ENCODE results near the gene SCG5. TPM values are rescaled to one million over a fixed set of nuclear protein-coding genes. Genes with fewer than 3 reads are reported as not detected.
"Not testable (repeated sequence)": the region's sequence is repeated elsewhere in the genome, so short reads cannot be mapped to it uniquely, and the experiment has no call there.

The SCG5 gene, protein sequence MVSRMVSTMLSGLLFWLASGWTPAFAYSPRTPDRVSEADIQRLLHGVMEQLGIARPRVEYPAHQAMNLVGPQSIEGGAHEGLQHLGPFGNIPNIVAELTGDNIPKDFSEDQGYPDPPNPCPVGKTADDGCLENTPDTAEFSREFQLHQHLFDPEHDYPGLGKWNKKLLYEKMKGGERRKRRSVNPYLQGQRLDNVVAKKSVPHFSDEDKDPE
- 1 to 10 TPM in 1 of 2 donors, under 1 TPM in 1; 0.74 to 3.8 TPM for total RNA-seq

DNA sequence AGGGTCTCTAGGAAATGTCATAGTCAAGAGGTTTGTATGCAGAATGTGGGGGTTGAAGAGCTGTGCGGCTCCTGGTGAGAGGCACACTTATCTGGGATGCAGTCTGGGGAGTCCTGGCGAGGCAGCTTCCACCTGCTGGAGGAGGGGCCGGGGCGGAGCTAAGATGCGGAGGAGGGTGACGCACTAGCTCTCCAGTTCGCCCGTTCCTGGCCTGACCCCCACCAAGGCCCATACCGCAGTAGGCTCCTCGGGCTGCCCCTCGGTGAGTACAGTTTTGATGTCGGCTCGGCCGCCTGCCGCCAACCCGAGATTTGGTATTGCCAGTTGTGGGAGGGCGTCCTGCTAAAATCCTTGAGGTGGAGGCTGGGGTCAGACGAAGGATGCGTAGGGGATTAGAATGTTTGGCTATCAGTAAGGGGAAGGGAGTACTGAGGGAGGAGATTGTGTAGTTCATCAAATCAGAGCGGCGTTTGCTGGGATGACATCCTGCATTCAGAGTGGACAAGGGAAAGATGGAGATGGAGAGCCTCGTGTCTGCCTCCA lies at the start of gene SCG5:
TSS of gene SCG5 (plus strand) at position 194 of the 543 bp plus-strand sequence. CDS start 1,883 bp downstream, outside the sequence.
- Mint-ChIP-seq H3K4me3 (no peak within 1 kb of the TSS), H3K4me1 (ENCODE audit: low read depth in 2 of 2) (peaks cover 0 to 7% of the 10 kb centered on the region in 2 donors), H3K9me3 (no peaks in the 10 kb centered on the region), H3K36me3 (peaks cover 13% of the 10 kb centered on the region), H3K27ac (no peak within 1 kb of the TSS), H3K27me3 (peaks cover 6% of the 10 kb centered on the region in 2 donors)
- ATAC-seq (no peak), DNase-seq (ENCODE audit: low spot score) (no peak)

DNA sequence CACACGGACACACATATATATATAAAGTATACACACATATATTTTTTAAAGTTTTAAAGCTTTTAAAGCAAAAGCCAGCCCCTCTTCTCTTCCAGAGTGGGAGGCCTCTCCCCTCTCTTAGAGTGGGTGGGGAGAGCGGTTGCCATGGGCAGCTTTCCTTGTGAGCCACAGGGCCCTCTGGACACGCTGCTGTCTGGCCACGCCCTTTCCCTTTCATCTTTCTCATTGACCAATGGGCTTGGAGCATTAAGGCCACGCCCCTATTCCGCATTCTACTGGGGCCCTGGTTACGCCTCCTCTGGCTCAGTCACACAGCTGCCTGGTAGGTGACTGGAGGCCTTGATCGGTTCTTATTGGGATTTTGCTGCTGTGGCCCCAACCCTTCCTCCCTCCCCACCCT lies 48.4 kb upstream of the SCG5 start, which contains the start of gene GOLGA8N:
TSS of gene GOLGA8N (plus strand) at position 306 of the 400 bp plus-strand sequence.
- not testable (repeated sequence) for H3K9me3 Mint-ChIP-seq; H3K4me1 Mint-ChIP-seq (ENCODE audit: low read depth in 2 of 2); H3K4me3 Mint-ChIP-seq; H3K36me3 Mint-ChIP-seq; DNase-seq (ENCODE audit: low spot score); H3K27me3 Mint-ChIP-seq; ATAC-seq; H3K27ac Mint-ChIP-seq

DNA sequence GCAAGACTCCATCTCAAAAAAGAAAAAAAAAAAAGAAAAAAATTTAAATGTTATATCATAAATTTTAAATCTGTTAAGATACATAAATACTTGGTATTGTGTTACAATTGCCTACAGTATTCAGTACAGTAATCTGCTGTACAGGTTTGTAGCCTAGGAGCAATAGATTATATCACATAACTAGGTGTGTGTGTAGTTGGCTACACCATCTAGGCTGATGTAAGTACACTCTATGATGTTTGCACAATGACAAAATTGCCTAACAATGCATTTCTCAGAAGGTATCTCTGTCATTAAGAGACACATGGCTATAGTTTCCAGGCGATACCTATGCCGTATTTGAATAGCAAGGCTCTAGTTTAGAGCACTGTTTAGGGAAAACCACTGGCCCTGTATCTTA lies 32.0 kb upstream of the SCG5 start:
- not testable (repeated sequence) for H3K4me1 Mint-ChIP-seq (ENCODE audit: low read depth in 2 of 2); H3K27ac Mint-ChIP-seq; H3K9me3 Mint-ChIP-seq; H3K4me3 Mint-ChIP-seq; H3K27me3 Mint-ChIP-seq; H3K36me3 Mint-ChIP-seq; DNase-seq (ENCODE audit: low spot score)
- ATAC-seq = peak; percentile 9 to 36

DNA sequence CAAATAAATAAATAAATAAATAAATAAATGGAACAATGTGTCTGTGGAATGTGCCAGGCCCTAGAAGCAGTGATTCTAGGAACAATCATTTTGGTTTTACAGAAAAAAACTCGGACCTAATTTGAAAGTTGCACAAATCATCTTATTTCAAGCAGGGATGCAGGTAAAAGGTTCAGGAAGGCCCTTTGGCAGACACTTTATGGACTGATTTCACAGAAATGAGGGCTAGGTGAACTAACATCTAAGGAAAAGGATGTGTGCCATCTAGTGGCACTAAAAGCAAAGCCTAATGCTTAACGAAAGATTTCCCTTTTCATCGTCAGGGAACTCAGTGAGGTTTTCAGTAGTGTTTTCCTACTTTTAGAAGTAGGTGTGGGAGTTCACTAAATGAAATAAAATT lies 30.8 kb upstream of the SCG5 start:
- not testable (repeated sequence) for DNase-seq (ENCODE audit: low spot score); ATAC-seq; H3K36me3 Mint-ChIP-seq; H3K4me3 Mint-ChIP-seq; H3K27me3 Mint-ChIP-seq; H3K27ac Mint-ChIP-seq; H3K4me1 Mint-ChIP-seq (ENCODE audit: low read depth in 2 of 2); H3K9me3 Mint-ChIP-seq

DNA sequence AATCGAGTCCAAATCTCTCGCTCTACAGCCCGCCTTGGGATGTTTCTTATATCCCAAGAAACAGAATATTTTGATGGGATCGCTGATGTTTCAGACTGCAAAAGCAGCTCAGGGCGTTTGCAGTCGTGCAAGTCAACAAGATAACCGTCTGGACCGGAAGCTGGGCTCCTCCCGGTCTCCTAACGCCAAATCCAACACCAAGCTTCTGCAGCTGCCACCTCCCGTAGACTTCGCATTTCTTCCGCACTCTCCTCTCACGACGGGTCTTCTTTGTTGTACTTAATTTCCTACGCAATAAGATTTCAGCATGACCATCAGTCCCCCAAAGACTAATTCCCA lies 26.8 kb upstream of the SCG5 start:
- Mint-ChIP-seq H3K27ac (peak overlapping the region; percentile 90 to 97), H3K4me3 (peak overlapping the region; percentile 94), H3K36me3 (peaks cover 15% of the 10 kb centered on the region), H3K4me1 (ENCODE audit: low read depth in 2 of 2) (peaks cover 13 to 26% of the 10 kb centered on the region in 2 donors)
- not testable (repeated sequence) for DNase-seq (ENCODE audit: low spot score); H3K27me3 Mint-ChIP-seq; H3K9me3 Mint-ChIP-seq
- peak; percentile 21 to 48 for ATAC-seq

DNA sequence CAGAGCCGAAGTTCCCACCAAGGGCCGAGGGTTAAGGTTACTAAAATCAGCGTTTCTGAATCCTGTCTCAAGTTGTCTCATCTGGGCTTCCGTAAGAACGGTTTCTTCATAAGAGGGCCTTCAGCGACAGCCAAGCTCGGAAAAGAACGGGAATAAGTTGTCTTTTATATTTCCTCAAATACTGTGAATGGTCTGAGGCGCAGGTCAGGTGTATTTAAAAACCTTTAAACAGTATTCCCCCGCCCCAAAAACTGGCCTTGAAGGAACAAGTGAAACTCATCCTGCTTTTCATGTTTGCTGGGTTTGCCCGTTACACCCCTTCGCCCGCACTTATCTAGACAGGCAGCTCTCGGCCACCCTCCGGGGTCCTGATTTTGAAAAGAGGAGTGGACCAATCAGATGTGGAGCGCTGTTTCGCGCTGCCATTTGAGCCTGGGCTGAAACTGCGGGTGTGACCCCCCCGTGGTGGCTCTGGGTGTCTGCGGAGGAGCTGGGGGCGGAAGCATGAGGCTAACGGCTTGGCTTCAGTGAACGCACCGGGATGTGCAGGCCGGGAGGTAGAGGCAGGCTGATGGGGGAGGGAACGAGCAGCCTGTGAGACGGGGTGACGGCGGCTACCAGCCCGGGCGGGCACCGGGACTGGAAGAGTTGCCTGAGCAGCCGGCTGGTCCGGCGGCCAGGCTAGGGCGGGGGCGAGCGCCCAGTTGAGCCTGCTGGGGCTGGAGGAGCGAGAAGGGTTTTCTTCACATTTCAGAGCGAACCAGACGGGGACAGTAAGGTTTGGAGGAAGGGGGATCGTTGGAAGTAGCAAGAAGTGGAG lies 26.2 kb upstream of the SCG5 start, which contains the start of gene ARHGAP11A:
TSS of gene ARHGAP11A (plus strand) at position 454 of the 820 bp plus-strand sequence. CDS start 708 bp downstream, outside the sequence.
- H3K27me3 Mint-ChIP-seq, H3K9me3 Mint-ChIP-seq: not testable (repeated sequence)
- H3K4me3 Mint-ChIP-seq = peak within 1 kb of the TSS; percentile 94
- peaks cover 13 to 26% of the 10 kb centered on the region in 2 donors for H3K4me1 Mint-ChIP-seq (ENCODE audit: low read depth in 2 of 2)
- H3K27ac Mint-ChIP-seq = peak within 1 kb of the TSS; percentile 90 to 97
- H3K36me3 Mint-ChIP-seq = peaks cover 15% of the 10 kb centered on the region
- peak; percentile 87 for DNase-seq (ENCODE audit: low spot score)
- ATAC-seq = peak; percentile 93 to 94

DNA sequence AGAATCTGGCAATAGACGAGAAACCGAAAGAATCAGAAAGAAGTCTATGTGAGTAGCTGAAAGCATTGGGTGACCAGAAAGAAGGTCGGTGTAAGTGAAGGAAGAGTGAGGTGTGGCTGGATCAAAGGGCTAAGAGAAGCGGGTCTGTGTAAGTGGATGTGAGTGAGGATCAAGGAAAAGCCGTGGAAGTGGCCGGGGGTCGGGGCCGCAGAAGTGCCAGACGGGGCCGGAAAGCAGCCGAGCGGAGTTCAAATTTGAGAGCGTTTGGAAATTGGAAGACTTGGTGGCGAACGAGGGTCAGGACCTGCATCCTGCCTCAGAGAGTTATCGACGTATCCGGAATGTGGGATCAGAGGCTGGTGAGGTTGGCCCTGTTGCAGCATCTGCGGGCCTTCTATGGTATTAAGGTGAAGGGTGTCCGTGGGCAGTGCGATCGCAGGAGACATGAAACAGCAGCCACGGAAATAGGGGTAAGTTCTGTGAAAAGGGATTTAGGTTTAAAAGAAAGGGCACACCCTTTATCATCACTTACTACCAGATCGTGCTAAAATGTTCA lies 25.6 kb upstream of the SCG5 start:
- not testable (repeated sequence) for H3K9me3 Mint-ChIP-seq; DNase-seq (ENCODE audit: low spot score); H3K27me3 Mint-ChIP-seq
- Mint-ChIP-seq H3K27ac (peak overlapping the region; percentile 90 to 97), H3K4me1 (ENCODE audit: low read depth in 2 of 2) (peaks cover 13 to 26% of the 10 kb centered on the region in 2 donors), H3K36me3 (peaks cover 15% of the 10 kb centered on the region), H3K4me3 (peak overlapping the region; percentile 94)
- peak; percentile 58 to 62 for ATAC-seq

DNA sequence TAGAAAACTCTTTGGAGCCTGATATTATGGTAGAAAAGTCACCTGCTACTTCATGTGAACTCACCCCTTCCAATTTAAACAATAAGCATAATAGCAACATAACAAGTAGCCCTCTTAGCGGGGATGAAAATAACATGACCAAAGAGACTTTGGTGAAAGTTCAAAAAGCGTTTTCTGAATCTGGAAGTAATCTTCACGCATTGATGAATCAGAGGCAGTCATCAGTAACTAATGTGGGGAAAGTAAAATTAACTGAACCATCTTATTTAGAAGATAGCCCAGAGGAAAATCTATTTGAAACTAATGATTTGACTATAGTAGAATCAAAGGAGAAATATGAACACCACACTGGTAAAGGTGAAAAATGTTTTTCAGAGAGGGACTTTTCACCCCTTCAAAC lies 5.1 kb upstream of the SCG5 start:
- H3K36me3 Mint-ChIP-seq = peaks cover 34% of the 10 kb centered on the region
- H3K9me3 Mint-ChIP-seq = no peaks in the 10 kb centered on the region
- H3K27ac Mint-ChIP-seq = no peak overlapping the region
- ATAC-seq (no peak), DNase-seq (ENCODE audit: low spot score) (no peak)
- peaks cover 2 to 3% of the 10 kb centered on the region in 2 donors for H3K27me3 Mint-ChIP-seq
- H3K4me1 Mint-ChIP-seq (ENCODE audit: low read depth in 2 of 2) = peaks cover 0 to 3% of the 10 kb centered on the region in 2 donors
- no peak overlapping the region for H3K4me3 Mint-ChIP-seq

DNA sequence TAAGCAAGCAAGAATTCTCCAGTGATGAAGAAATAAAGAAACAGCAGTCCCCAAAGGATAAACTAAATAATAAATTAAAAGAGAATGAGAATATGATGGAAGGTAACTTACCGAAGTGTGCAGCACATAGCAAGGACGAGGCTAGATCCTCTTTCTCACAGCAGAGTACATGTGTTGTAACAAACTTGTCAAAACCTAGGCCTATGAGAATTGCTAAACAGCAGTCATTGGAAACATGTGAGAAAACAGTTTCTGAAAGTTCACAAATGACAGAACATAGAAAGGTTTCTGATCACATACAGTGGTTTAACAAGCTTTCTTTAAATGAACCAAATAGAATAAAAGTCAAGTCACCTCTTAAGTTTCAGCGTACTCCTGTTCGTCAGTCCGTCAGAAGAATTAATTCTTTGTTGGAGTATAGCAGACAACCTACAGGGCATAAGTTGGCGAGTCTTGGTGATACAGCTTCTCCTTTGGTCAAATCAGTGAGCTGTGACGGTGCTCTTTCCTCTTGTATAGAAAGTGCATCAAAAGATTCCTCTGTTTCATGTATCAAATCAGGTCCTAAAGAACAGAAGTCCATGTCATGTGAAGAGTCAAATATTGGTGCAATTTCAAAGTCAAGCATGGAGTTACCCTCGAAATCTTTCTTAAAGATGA lies 4.5 kb upstream of the SCG5 start:
- H3K27ac Mint-ChIP-seq = no peak overlapping the region
- ATAC-seq (no peak), DNase-seq (ENCODE audit: low spot score) (no peak)
- H3K36me3 Mint-ChIP-seq = peaks cover 35% of the 10 kb centered on the region
- H3K27me3 Mint-ChIP-seq = peaks cover 6% of the 10 kb centered on the region in 2 donors
- H3K4me3 Mint-ChIP-seq = no peak overlapping the region
- H3K4me1 Mint-ChIP-seq (ENCODE audit: low read depth in 2 of 2) = peaks cover 0 to 7% of the 10 kb centered on the region in 2 donors
- no peaks in the 10 kb centered on the region for H3K9me3 Mint-ChIP-seq

DNA sequence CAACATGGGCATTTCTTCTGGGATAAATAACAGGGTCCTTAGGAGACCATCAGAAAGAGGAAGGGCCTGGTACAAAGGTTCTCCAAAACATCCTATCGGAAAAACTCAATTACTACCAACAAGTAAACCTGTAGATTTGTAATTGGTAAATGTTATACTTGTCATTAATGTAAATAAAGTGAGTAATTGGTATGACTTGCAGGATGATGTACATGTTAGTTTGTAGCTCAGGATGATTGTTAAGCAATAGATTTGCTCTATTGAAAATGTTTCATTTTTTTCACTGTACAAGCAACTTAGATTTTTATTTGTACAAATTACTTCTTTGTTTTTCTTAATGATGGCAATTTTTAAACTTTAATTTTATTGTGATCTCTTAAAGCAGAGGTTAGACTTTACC lies 3.8 kb upstream of the SCG5 start:
- Mint-ChIP-seq H3K4me1 (ENCODE audit: low read depth in 2 of 2) (peaks cover 0 to 7% of the 10 kb centered on the region in 2 donors), H3K36me3 (peaks cover 35% of the 10 kb centered on the region), H3K27ac (no peak overlapping the region)

DNA sequence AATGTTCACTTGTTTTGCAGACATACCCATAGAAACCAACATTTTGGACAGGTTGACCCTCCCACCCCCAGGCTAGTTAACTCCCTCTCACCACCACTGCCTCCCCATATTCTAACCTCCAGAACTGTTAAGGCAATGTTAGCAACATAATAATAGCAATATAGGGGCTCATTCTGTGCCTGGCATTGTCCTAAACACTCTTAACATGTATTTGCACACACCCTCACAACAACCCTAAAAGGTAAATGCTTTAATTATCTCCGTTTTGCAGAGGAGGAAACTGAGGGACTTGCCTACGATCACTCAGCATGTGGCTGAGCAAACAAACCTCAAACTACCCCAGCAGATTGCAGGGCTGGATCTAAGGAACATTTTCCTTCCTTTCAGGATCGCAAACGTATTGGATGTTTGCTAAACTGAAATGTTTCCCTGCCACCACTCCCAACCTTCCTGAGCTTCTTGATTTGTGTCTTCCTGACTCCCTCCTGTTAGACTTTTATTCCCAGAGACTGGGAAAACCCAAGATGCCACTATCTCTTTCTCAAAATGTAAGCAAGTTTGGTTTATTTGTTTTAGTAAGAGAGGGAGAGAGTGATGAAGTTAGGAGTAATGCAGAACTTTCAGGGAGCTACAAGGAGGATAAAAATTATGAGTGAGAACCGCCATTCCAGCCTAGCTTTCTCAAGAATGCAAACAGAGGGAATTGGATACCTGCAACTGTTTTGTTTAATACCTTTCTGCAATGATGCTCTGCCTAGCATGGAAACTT lies 1.3 kb downstream of the SCG5 start:
- Mint-ChIP-seq H3K27me3 (peaks cover 6% of the 10 kb centered on the region in 2 donors), H3K9me3 (no peaks in the 10 kb centered on the region), H3K36me3 (peaks cover 14% of the 10 kb centered on the region), H3K4me1 (ENCODE audit: low read depth in 2 of 2) (peaks cover 0 to 7% of the 10 kb centered on the region in 2 donors), H3K27ac (no peak overlapping the region), H3K4me3 (no peak overlapping the region)
- ATAC-seq (no peak), DNase-seq (ENCODE audit: low spot score) (no peak)

More for the DNA sequence above, 3.8 kb upstream of the SCG5 start:
- peaks cover 6% of the 10 kb centered on the region in 2 donors for H3K27me3 Mint-ChIP-seq
- DNase-seq (ENCODE audit: low spot score) (no peak), ATAC-seq (no peak)
- H3K4me3 Mint-ChIP-seq = no peak overlapping the region
- no peaks in the 10 kb centered on the region for H3K9me3 Mint-ChIP-seq

DNA sequence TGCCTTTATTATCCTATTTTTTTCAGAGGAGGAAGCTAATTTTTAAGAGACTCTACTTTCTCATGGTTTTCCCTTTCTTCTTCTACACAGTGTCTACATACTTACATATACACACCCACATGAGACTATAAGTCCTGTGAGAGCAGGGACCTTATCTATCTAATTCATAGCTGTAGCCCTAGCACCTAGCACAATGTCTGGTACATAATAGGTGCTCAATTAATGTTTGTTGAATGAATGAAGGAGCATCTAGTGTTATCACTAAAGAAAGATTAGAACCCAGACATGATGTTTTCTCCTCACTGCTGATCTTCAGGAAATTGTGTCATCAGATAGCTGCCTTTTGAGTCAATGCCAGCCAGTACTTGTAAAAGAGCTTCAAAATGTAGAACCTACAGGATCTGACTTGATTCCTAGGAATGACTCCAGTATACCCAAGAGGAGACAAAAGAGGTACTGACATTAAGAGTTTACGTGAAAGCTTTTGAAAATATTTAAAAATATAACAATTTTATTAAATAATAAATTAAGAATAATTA lies 2.5 kb downstream of the SCG5 start:
- ATAC-seq = no peak
- H3K4me3 Mint-ChIP-seq = no peak overlapping the region
- no peaks in the 10 kb centered on the region for H3K9me3 Mint-ChIP-seq
- peaks cover 19% of the 10 kb centered on the region for H3K36me3 Mint-ChIP-seq
- no peak overlapping the region for H3K27ac Mint-ChIP-seq
- DNase-seq (ENCODE audit: low spot score) = no peak
- peaks cover 6% of the 10 kb centered on the region in 2 donors for H3K27me3 Mint-ChIP-seq
- H3K4me1 Mint-ChIP-seq (ENCODE audit: low read depth in 2 of 2) = peaks cover 0 to 7% of the 10 kb centered on the region in 2 donors
